GM23338 (cell line): ENCODE measurements around the gene NLGN1. TPM values are rescaled to one million over a fixed set of nuclear protein-coding genes. Genes with fewer than 3 reads are reported as not detected.

Source experiments
- ATAC-seq: fragments of 200-7000 bp; cut with Tn5 transposase; 3 replicates; pipeline ENCODE4 v1.9.1; 2020
- DNase-seq: peaks from one replicate; pipeline ENCODE4 v3.0.0-alpha.2; 2015; ENCODE audit warnings: low spot score
- H2AFZ ChIP-seq: fragments of 200-600 bp; sonication (generic); 2 replicates; pipeline ENCODE4 v1.8.0; 2016; ENCODE audit warnings: antibody characterized with exemption, mild to moderate bottlenecking, moderate library complexity
- H3F3A ChIP-seq: fragments of 200-600 bp; sonication (generic); replicated peaks from 2 replicates; pipeline ENCODE4 v1.8.0; 2017; ENCODE audit warnings: antibody characterized with exemption, mixed run types, low read depth
- H3K27ac ChIP-seq: fragments of 200-600 bp; sonication (generic); 2 replicates; pipeline ENCODE4 v1.6.1; 2016; ENCODE audit warnings: low read depth
- H3K27me3 ChIP-seq: fragments of 200-600 bp; sonication (generic); 2 replicates; pipeline ENCODE4 v1.8.0; 2016; ENCODE audit warnings: mild to moderate bottlenecking, mixed run types, moderate library complexity; ENCODE audit not compliant: insufficient read depth
- H3K36me3 ChIP-seq: fragments of 200-600 bp; sonication (generic); 2 replicates; pipeline ENCODE4 v1.8.0; 2016; ENCODE audit warnings: mild to moderate bottlenecking; ENCODE audit not compliant: insufficient read depth
- H3K4me1 ChIP-seq: fragments of 200-600 bp; sonication (generic); 2 replicates; pipeline ENCODE4 v1.8.0; 2016; ENCODE audit warnings: mild to moderate bottlenecking, moderate library complexity; ENCODE audit not compliant: insufficient read depth
- H3K4me2 ChIP-seq: fragments of 200-600 bp; sonication (generic); 2 replicates; pipeline ENCODE4 v1.7.1; 2017; ENCODE audit warnings: mixed run types
- H3K4me3 ChIP-seq: fragments of 200-600 bp; sonication (generic); 2 replicates; pipeline ENCODE4 v1.6.1; 2016; ENCODE audit warnings: mixed run types
- H3K79me2 ChIP-seq: fragments of 200-600 bp; sonication (generic); replicated peaks from 2 replicates; pipeline ENCODE4 v1.8.0; 2017; ENCODE audit warnings: mild to moderate bottlenecking; ENCODE audit not compliant: insufficient read depth
- H3K9me2 ChIP-seq: fragments of 200-600 bp; sonication (generic); 2 replicates; pipeline ENCODE4 v1.8.0; 2017; ENCODE audit not compliant: insufficient read depth
- H4K20me1 ChIP-seq: fragments of 200-600 bp; sonication (generic); replicated peaks from 2 replicates; pipeline ENCODE4 v1.8.0; 2017; ENCODE audit warnings: mild to moderate bottlenecking; ENCODE audit not compliant: insufficient read depth
- H3K27ac Mint-ChIP-seq: 2 replicates; pipeline ENCODE4 v1.8.0; 2020; ENCODE audit warnings: inconsistent platforms, mild to moderate bottlenecking, moderate library complexity, mixed read lengths
- H3K27me3 Mint-ChIP-seq: 3 replicates; pipeline ENCODE4 v1.8.0; 2022; ENCODE audit warnings: low read depth, mild to moderate bottlenecking, moderate library complexity, mixed read lengths, inconsistent platforms; ENCODE audit not compliant: insufficient read depth, poor library complexity
- H3K36me3 Mint-ChIP-seq: 3 replicates; pipeline ENCODE4 v1.8.0; 2021; ENCODE audit warnings: low read depth, mild to moderate bottlenecking, inconsistent platforms, moderate library complexity, mixed read lengths
- H3K4me1 Mint-ChIP-seq: 3 replicates; pipeline ENCODE4 v1.8.0; 2020; ENCODE audit warnings: mild to moderate bottlenecking, inconsistent platforms, mixed read lengths
- H3K4me3 Mint-ChIP-seq: 3 replicates; pipeline ENCODE4 v1.8.0; 2021; ENCODE audit warnings: moderate library complexity, mild to moderate bottlenecking, inconsistent platforms, mixed read lengths
- H3K9me3 Mint-ChIP-seq: 3 replicates; pipeline ENCODE4 v1.8.0; 2020; ENCODE audit warnings: moderate library complexity, mild to moderate bottlenecking, inconsistent platforms, mixed read lengths
- CREB1 ChIP-seq: fragments of 250-450 bp; sonication (Bioruptor Pico); IDR thresholded peaks from 2 replicates; pipeline ENCODE4 v1.5.0; 2020; ENCODE audit warnings: low read depth, mild to moderate bottlenecking, moderate library complexity
- CTCF ChIP-seq, 2 experiments: fragments of 200-600 bp in 1 of 2; sonication (generic) in 1 of 2; conservative IDR thresholded peaks; 2 replicates each; pipeline versions ENCODE4 v1.5.1 to v1.6.1; 2016 to 2017; ENCODE audit warnings: antibody characterized with exemption in 2 of 2, low read depth in 2 of 2, mild to moderate bottlenecking in 2 of 2, moderate library complexity in 1 of 2
- ETS1 ChIP-seq: IDR thresholded peaks from 2 replicates; pipeline ENCODE4 v1.6.1; 2016; ENCODE audit warnings: antibody characterized with exemption
- EZH2 ChIP-seq: fragments of 200-600 bp; sonication (generic); IDR thresholded peaks from one replicate; pipeline ENCODE4 v1.8.0; 2017; ENCODE audit warnings: antibody characterized with exemption, mild to moderate bottlenecking, low read depth; ENCODE audit not compliant: unreplicated experiment
- EZH2phosphoT487 ChIP-seq: fragments of 200-600 bp; sonication (generic); IDR thresholded peaks from one replicate; pipeline ENCODE4 v1.8.1; 2018; ENCODE audit warnings: antibody characterized with exemption; ENCODE audit not compliant: unreplicated experiment
- JUNB ChIP-seq: IDR thresholded peaks from one replicate; pipeline ENCODE4 v1.6.1; 2016; ENCODE audit warnings: antibody characterized with exemption; ENCODE audit not compliant: unreplicated experiment
- NANOG ChIP-seq: IDR thresholded peaks from 2 replicates; pipeline ENCODE4 v1.6.1; 2016; ENCODE audit warnings: antibody characterized with exemption, borderline replicate concordance
- POLR2AphosphoS5 ChIP-seq: IDR thresholded peaks from 2 replicates; pipeline ENCODE4 v1.6.1; 2016; ENCODE audit warnings: antibody characterized with exemption, low read depth
- STAT1 ChIP-seq: IDR thresholded peaks from one replicate; pipeline ENCODE4 v1.6.1; 2016; ENCODE audit warnings: antibody characterized with exemption; ENCODE audit not compliant: unreplicated experiment
- ZNF114 ChIP-seq: fragments of 250-450 bp; sonication (Bioruptor Pico); IDR thresholded peaks from 2 replicates; pipeline ENCODE4 v1.5.0; 2020; ENCODE audit warnings: mild to moderate bottlenecking, moderate library complexity
- ZNF331 ChIP-seq: fragments of 250-450 bp; sonication (Bioruptor Pico); IDR thresholded peaks from 2 replicates; pipeline ENCODE4 v1.5.0; 2020; ENCODE audit warnings: low read depth, mild to moderate bottlenecking, moderate library complexity
- ZNF462 ChIP-seq: fragments of 250-450 bp; sonication (Bioruptor Pico); IDR thresholded peaks from 2 replicates; pipeline ENCODE4 v1.5.0; 2020; ENCODE audit warnings: mild to moderate bottlenecking, moderate library complexity
- polyA plus RNA-seq: library from polyadenylated mRNA; unstranded; fragments of >200 nt; fragmentation: Nextera tagmentation; extraction: Ambion mirVana; gene quantifications from 2 replicates; pipeline ENCODE4 v1.2.1, GENCODE V29; 2016
- total RNA-seq: library from RNA; depleted of rRNA; stranded (reverse); fragments of >200 nt; shearing (Covaris generic); gene quantifications from 2 replicates; pipeline ENCODE4 v1.2.3, GENCODE V29; 2014
- TF ChIP-seq, protein P1 (sequence below): IDR thresholded peaks from one replicate; pipeline ENCODE4 v1.6.1; 2018; ENCODE audit warnings: antibody characterized with exemption; ENCODE audit not compliant: unreplicated experiment

The NLGN1 gene
- total and polyA plus RNA-seq, 2 experiments from 2014 or later: 6.5 to 18.6 TPM

- H3K27me3 Mint-ChIP-seq: no peaks in the 10 kb centered on the region
- Histone ChIP-seq H3F3A (no peaks in the 10 kb centered on the region), H3K27me3 (no peaks in the 10 kb centered on the region), H3K9me2 (no peaks in the 10 kb centered on the region), H3K36me3 (no peaks in the 10 kb centered on the region), H4K20me1 (no peaks in the 10 kb centered on the region), H3K4me2 (no peak overlapping the region), H3K27ac (no peak overlapping the region), H3K4me3 (no peak overlapping the region), H2AFZ (no peak overlapping the region), H3K79me2 (no peaks in the 10 kb centered on the region), H3K4me1 (no peaks in the 10 kb centered on the region)
- TF ChIP-seq, protein P1, sequence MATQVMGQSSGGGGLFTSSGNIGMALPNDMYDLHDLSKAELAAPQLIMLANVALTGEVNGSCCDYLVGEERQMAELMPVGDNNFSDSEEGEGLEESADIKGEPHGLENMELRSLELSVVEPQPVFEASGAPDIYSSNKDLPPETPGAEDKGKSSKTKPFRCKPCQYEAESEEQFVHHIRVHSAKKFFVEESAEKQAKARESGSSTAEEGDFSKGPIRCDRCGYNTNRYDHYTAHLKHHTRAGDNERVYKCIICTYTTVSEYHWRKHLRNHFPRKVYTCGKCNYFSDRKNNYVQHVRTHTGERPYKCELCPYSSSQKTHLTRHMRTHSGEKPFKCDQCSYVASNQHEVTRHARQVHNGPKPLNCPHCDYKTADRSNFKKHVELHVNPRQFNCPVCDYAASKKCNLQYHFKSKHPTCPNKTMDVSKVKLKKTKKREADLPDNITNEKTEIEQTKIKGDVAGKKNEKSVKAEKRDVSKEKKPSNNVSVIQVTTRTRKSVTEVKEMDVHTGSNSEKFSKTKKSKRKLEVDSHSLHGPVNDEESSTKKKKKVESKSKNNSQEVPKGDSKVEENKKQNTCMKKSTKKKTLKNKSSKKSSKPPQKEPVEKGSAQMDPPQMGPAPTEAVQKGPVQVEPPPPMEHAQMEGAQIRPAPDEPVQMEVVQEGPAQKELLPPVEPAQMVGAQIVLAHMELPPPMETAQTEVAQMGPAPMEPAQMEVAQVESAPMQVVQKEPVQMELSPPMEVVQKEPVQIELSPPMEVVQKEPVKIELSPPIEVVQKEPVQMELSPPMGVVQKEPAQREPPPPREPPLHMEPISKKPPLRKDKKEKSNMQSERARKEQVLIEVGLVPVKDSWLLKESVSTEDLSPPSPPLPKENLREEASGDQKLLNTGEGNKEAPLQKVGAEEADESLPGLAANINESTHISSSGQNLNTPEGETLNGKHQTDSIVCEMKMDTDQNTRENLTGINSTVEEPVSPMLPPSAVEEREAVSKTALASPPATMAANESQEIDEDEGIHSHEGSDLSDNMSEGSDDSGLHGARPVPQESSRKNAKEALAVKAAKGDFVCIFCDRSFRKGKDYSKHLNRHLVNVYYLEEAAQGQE: no peak
- TF ChIP-seq CREB1: no peak
- TF ChIP-seq ZNF114 (CRISPR knock-in tag): no peak
- TF ChIP-seq EZH2phosphoT487: no peak
- no peak for TF ChIP-seq STAT1
- TF ChIP-seq POLR2AphosphoS5: no peak
- TF ChIP-seq EZH2: no peak
- TF ChIP-seq JUNB: no peak
- no peak for TF ChIP-seq CTCF (conservative IDR thresholded peaks at IDR 0.05; ENCODE audit: low read depth in 2 of 2)
- TF ChIP-seq ETS1: no peak
- TF ChIP-seq ZNF331 (CRISPR knock-in tag): no peak
- TF ChIP-seq NANOG: no peak
- no peak for TF ChIP-seq ZNF462 (CRISPR knock-in tag)
- H3K27ac Mint-ChIP-seq: no peak overlapping the region
- no peaks in the 10 kb centered on the region for H3K4me1 Mint-ChIP-seq
- DNase-seq: no peak
- H3K36me3 Mint-ChIP-seq: peaks cover 16% of the 10 kb centered on the region
- H3K9me3 Mint-ChIP-seq: peaks cover 18% of the 10 kb centered on the region
- no peak overlapping the region for H3K4me3 Mint-ChIP-seq
- no peak for ATAC-seq
These were observed 557.1 kb downstream of the NLGN1 start for GRCh38 chr3:173954647-173955046.
